T-helper 1 cell treated with Interleukin-12 subunit alpha and Interleukin-12 subunit beta and Interleukin-4 antibody, amounts not matched to agents 30 μg/mL and 1 μg/mL, for 36 hours (primary cell): Measurements from ENCODE around the gene NOL9.

Source experiments
- H3K27ac Mint-ChIP-seq: one replicate; pipeline ENCODE4 v1.8.0; 2021; ENCODE audit warnings: mild to moderate bottlenecking, mixed read lengths
- H3K27me3 Mint-ChIP-seq: one replicate; pipeline ENCODE4 v1.8.0; 2021; ENCODE audit warnings: low read depth, mixed read lengths
- H3K36me3 Mint-ChIP-seq: one replicate; pipeline ENCODE4 v1.8.0; 2021; ENCODE audit warnings: low read depth, mixed read lengths
- H3K4me1 Mint-ChIP-seq: one replicate; pipeline ENCODE4 v1.8.0; 2021; ENCODE audit warnings: low read depth, mixed read lengths
- H3K4me3 Mint-ChIP-seq: one replicate; pipeline ENCODE4 v1.8.0; 2021; ENCODE audit warnings: mild to moderate bottlenecking, moderate library complexity, mixed read lengths
- H3K9me3 Mint-ChIP-seq: one replicate; pipeline ENCODE4 v1.8.0; 2021; ENCODE audit warnings: mixed read lengths

NOL9 gene

GRCh38 chr1:6594977-6595740 is 40.8 kb upstream of the NOL9 start:
- Mint-ChIP-seq H3K4me3 (no peak overlapping the region), H3K9me3 (no peaks in the 10 kb centered on the region), H3K36me3 (peaks cover 25% of the 10 kb centered on the region), H3K27ac (no peak overlapping the region), H3K27me3 (no peaks in the 10 kb centered on the region), H3K4me1 (peaks cover 10% of the 10 kb centered on the region)

GRCh38 chr1:6593810-6594209 is 39.5 kb upstream of the NOL9 start:
- H3K36me3 Mint-ChIP-seq = peaks cover 18% of the 10 kb centered on the region
- no peaks in the 10 kb centered on the region for H3K9me3 Mint-ChIP-seq
- H3K4me3 Mint-ChIP-seq = no peak overlapping the region
- peaks cover 3% of the 10 kb centered on the region for H3K4me1 Mint-ChIP-seq
- H3K27me3 Mint-ChIP-seq = no peaks in the 10 kb centered on the region
- no peak overlapping the region for H3K27ac Mint-ChIP-seq

- peaks cover 18% of the 10 kb centered on the region for H3K36me3 Mint-ChIP-seq
- H3K27me3 Mint-ChIP-seq = no peaks in the 10 kb centered on the region
- no peaks in the 10 kb centered on the region for H3K9me3 Mint-ChIP-seq
- H3K4me1 Mint-ChIP-seq = peaks cover 3% of the 10 kb centered on the region
- no peak overlapping the region for H3K4me3 Mint-ChIP-seq
- no peak overlapping the region for H3K27ac Mint-ChIP-seq
These were observed 38.7 kb upstream of the NOL9 start for GRCh38 chr1:6592865-6593593.

- H3K4me1 Mint-ChIP-seq = peaks cover 3% of the 10 kb centered on the region
These were observed 38.1 kb upstream of the NOL9 start for GRCh38 chr1:6592441-6592840.

GRCh38 chr1:6591644-6592043 is 37.3 kb upstream of the NOL9 start:
- Mint-ChIP-seq H3K9me3 (no peaks in the 10 kb centered on the region), H3K36me3 (peaks cover 15% of the 10 kb centered on the region), H3K27ac (no peak overlapping the region), H3K4me3 (no peak overlapping the region), H3K4me1 (peaks cover 3% of the 10 kb centered on the region), H3K27me3 (no peaks in the 10 kb centered on the region)

More at GRCh38 chr1:6592441-6592840, 38.1 kb upstream of the NOL9 start:
- Mint-ChIP-seq H3K27ac (no peak overlapping the region), H3K36me3 (peaks cover 18% of the 10 kb centered on the region), H3K9me3 (no peaks in the 10 kb centered on the region), H3K27me3 (no peaks in the 10 kb centered on the region), H3K4me3 (no peak overlapping the region)

- H3K27ac Mint-ChIP-seq = no peak overlapping the region
- peaks cover 3% of the 10 kb centered on the region for H3K4me1 Mint-ChIP-seq
- no peak overlapping the region for H3K4me3 Mint-ChIP-seq
- H3K36me3 Mint-ChIP-seq = peaks cover 11% of the 10 kb centered on the region
- H3K9me3 Mint-ChIP-seq = no peaks in the 10 kb centered on the region
- H3K27me3 Mint-ChIP-seq = no peaks in the 10 kb centered on the region
These were observed 36.9 kb upstream of the NOL9 start for GRCh38 chr1:6591222-6591621.

- Mint-ChIP-seq H3K36me3 (peaks cover 4% of the 10 kb centered on the region), H3K4me3 (no peak overlapping the region), H3K27ac (no peak overlapping the region), H3K27me3 (no peaks in the 10 kb centered on the region), H3K4me1 (peaks cover 3% of the 10 kb centered on the region), H3K9me3 (no peaks in the 10 kb centered on the region)
These were observed 35.7 kb upstream of the NOL9 start for GRCh38 chr1:6590046-6590445.

GRCh38 chr1:6588893-6589520 is 34.7 kb upstream of the NOL9 start:
- peaks cover 9% of the 10 kb centered on the region for H3K4me1 Mint-ChIP-seq
- no peak overlapping the region for H3K27ac Mint-ChIP-seq
- H3K4me3 Mint-ChIP-seq = no peak overlapping the region
- H3K36me3 Mint-ChIP-seq = peaks cover 3% of the 10 kb centered on the region
- H3K27me3 Mint-ChIP-seq = no peaks in the 10 kb centered on the region
- no peaks in the 10 kb centered on the region for H3K9me3 Mint-ChIP-seq

- peaks cover 9% of the 10 kb centered on the region for H3K4me1 Mint-ChIP-seq
- H3K9me3 Mint-ChIP-seq = no peaks in the 10 kb centered on the region
- no peak overlapping the region for H3K27ac Mint-ChIP-seq
- H3K36me3 Mint-ChIP-seq = no peaks in the 10 kb centered on the region
- H3K4me3 Mint-ChIP-seq = no peak overlapping the region
- no peaks in the 10 kb centered on the region for H3K27me3 Mint-ChIP-seq
These were observed 34.0 kb upstream of the NOL9 start for GRCh38 chr1:6588128-6588892.

- Mint-ChIP-seq H3K27me3 (no peaks in the 10 kb centered on the region), H3K9me3 (no peaks in the 10 kb centered on the region), H3K4me1 (peaks cover 9% of the 10 kb centered on the region), H3K4me3 (no peak overlapping the region), H3K36me3 (no peaks in the 10 kb centered on the region), H3K27ac (no peak overlapping the region)
These were observed 33.1 kb upstream of the NOL9 start for GRCh38 chr1:6587261-6588005.

- Mint-ChIP-seq H3K4me1 (peaks cover 12% of the 10 kb centered on the region), H3K36me3 (no peaks in the 10 kb centered on the region), H3K27me3 (no peaks in the 10 kb centered on the region), H3K27ac (no peak overlapping the region), H3K9me3 (no peaks in the 10 kb centered on the region), H3K4me3 (no peak overlapping the region)
These were observed 32.1 kb upstream of the NOL9 start for GRCh38 chr1:6586404-6586816.

- H3K27ac Mint-ChIP-seq = no peak overlapping the region
- H3K27me3 Mint-ChIP-seq = no peaks in the 10 kb centered on the region
- peaks cover under 1% of the 10 kb centered on the region for H3K36me3 Mint-ChIP-seq
- H3K4me1 Mint-ChIP-seq = peaks cover 15% of the 10 kb centered on the region
- no peak overlapping the region for H3K4me3 Mint-ChIP-seq
- no peaks in the 10 kb centered on the region for H3K9me3 Mint-ChIP-seq
These were observed 31.5 kb upstream of the NOL9 start for GRCh38 chr1:6585841-6586240.

GRCh38 chr1:6585081-6585722 is 30.9 kb upstream of the NOL9 start:
- H3K27ac Mint-ChIP-seq = no peak overlapping the region
- peaks cover 20% of the 10 kb centered on the region for H3K4me1 Mint-ChIP-seq
- H3K4me3 Mint-ChIP-seq = no peak overlapping the region
- no peaks in the 10 kb centered on the region for H3K9me3 Mint-ChIP-seq
- H3K36me3 Mint-ChIP-seq = peaks cover 3% of the 10 kb centered on the region
- no peaks in the 10 kb centered on the region for H3K27me3 Mint-ChIP-seq
